ENCODE results near the gene CHST5.

Gene CHST5

GRCh38 chr16:75572864-75573542 lies 37.1 kb upstream of the CHST5 start:
- TF ChIP-seq CTCF (IDR thresholded peaks at IDR 0.05), result no peak

- TF ChIP-seq CTCF (IDR thresholded peaks at IDR 0.05), result no peak
Observed at GRCh38 chr16:75570396-75571065, 34.6 kb upstream of the CHST5 start.

- TF ChIP-seq CTCF (IDR thresholded peaks at IDR 0.05), result no peak
Observed at GRCh38 chr16:75567911-75568310, 32.0 kb upstream of the CHST5 start.

GRCh38 chr16:75566758-75567255 lies 30.9 kb upstream of the CHST5 start:
- TF ChIP-seq CTCF (IDR thresholded peaks at IDR 0.05), result no peak

GRCh38 chr16:75566040-75566757 lies 30.3 kb upstream of the CHST5 start, which contains the start of gene GABARAPL2:
GABARAPL2 (plus strand) TSS chr16:75566379; CDS start chr16:75566487, 108 bp downstream.
- no peak for TF ChIP-seq CTCF (IDR thresholded peaks at IDR 0.05)

- TF ChIP-seq CTCF (IDR thresholded peaks at IDR 0.05), result no peak
Observed at GRCh38 chr16:75565640-75566039, 29.7 kb upstream of the CHST5 start.

GRCh38 chr16:75559564-75560372 lies 23.9 kb upstream of the CHST5 start:
- TF ChIP-seq CTCF (IDR thresholded peaks at IDR 0.05), result no peak

Measured in LNCAP (cell line).